ENCODE measurements around the gene PCIF1. TPM values are rescaled to one million over a fixed set of nuclear protein-coding genes. Genes with fewer than 3 reads are reported as not detected.
"Not testable (repeated sequence)": the region's sequence is repeated elsewhere in the genome, so short reads cannot be mapped to it uniquely, and the experiment has no call there.

PCIF1 gene
- total RNA-seq, 1 donor from 2014 or later: 9.5 TPM

- H3K9ac ChIP-seq: no peak overlapping the region
- H3K9me3 ChIP-seq (ENCODE audit: low read depth): no peaks in the 10 kb centered on the region
- no peak overlapping the region for H3K4me2 ChIP-seq
- Mint-ChIP-seq H3K4me1 (peaks cover 14% of the 10 kb centered on the region), H3K9me3 (no peaks in the 10 kb centered on the region), H3K4me3 (no peak overlapping the region), H3K36me3 (peaks cover 12% of the 10 kb centered on the region), H3K27me3 (ENCODE audit: insufficient read depth, low read depth) (peaks cover 10% of the 10 kb centered on the region), H3K27ac (no peak overlapping the region)
- H3K4me1 ChIP-seq: no peaks in the 10 kb centered on the region
- DNase-seq (ENCODE audit: low spot score): no peak
- no peak overlapping the region for H3K27ac ChIP-seq
- no peak overlapping the region for H2AFZ ChIP-seq (replicated peaks)
- TF ChIP-seq EZH2 (IDR thresholded peaks at IDR 0.05) (no peak), EZH2phosphoT487 (IDR thresholded peaks at IDR 0.05) (no peak)
- TF ChIP-seq, protein P1, sequence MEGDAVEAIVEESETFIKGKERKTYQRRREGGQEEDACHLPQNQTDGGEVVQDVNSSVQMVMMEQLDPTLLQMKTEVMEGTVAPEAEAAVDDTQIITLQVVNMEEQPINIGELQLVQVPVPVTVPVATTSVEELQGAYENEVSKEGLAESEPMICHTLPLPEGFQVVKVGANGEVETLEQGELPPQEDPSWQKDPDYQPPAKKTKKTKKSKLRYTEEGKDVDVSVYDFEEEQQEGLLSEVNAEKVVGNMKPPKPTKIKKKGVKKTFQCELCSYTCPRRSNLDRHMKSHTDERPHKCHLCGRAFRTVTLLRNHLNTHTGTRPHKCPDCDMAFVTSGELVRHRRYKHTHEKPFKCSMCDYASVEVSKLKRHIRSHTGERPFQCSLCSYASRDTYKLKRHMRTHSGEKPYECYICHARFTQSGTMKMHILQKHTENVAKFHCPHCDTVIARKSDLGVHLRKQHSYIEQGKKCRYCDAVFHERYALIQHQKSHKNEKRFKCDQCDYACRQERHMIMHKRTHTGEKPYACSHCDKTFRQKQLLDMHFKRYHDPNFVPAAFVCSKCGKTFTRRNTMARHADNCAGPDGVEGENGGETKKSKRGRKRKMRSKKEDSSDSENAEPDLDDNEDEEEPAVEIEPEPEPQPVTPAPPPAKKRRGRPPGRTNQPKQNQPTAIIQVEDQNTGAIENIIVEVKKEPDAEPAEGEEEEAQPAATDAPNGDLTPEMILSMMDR (IDR thresholded peaks at IDR 0.05): no peak
- H3K36me3 ChIP-seq: no peaks in the 10 kb centered on the region
- H3K27me3 ChIP-seq: no peaks in the 10 kb centered on the region
- no peaks in the 10 kb centered on the region for H3K79me2 ChIP-seq (ENCODE audit: low read depth)
- H3F3A ChIP-seq (ENCODE audit: low read depth): no peaks in the 10 kb centered on the region
- H3K4me3 ChIP-seq: no peak overlapping the region
- no peaks in the 10 kb centered on the region for H4K20me1 ChIP-seq (ENCODE audit: low read depth)
Measured at GRCh38 chr20:45897692-45898091, 36.8 kb upstream of the PCIF1 start.

- Histone ChIP-seq H3K4me1 (no peaks in the 10 kb centered on the region), H3F3A (ENCODE audit: low read depth) (no peaks in the 10 kb centered on the region), H3K9ac (no peak overlapping the region), H3K9me3 (ENCODE audit: low read depth) (no peaks in the 10 kb centered on the region), H3K4me3 (no peak overlapping the region), H3K27ac (no peak overlapping the region), H3K36me3 (no peaks in the 10 kb centered on the region), H3K27me3 (no peaks in the 10 kb centered on the region), H3K79me2 (ENCODE audit: low read depth) (no peaks in the 10 kb centered on the region), H4K20me1 (ENCODE audit: low read depth) (no peaks in the 10 kb centered on the region), H3K4me2 (no peak overlapping the region), H2AFZ (replicated peaks) (no peak overlapping the region)
- TF ChIP-seq EZH2phosphoT487 (IDR thresholded peaks at IDR 0.05) (no peak), EZH2 (IDR thresholded peaks at IDR 0.05) (no peak)
- TF ChIP-seq, protein P1 (IDR thresholded peaks at IDR 0.05): no peak
- peaks cover 11% of the 10 kb centered on the region for H3K4me1 Mint-ChIP-seq
- H3K27me3 Mint-ChIP-seq (ENCODE audit: insufficient read depth, low read depth): peaks cover 10% of the 10 kb centered on the region
- no peak overlapping the region for H3K4me3 Mint-ChIP-seq
- DNase-seq (ENCODE audit: low spot score): no peak
- peaks cover 15% of the 10 kb centered on the region for H3K36me3 Mint-ChIP-seq
- H3K27ac Mint-ChIP-seq: no peak overlapping the region
- H3K9me3 Mint-ChIP-seq: no peaks in the 10 kb centered on the region
Measured at GRCh38 chr20:45898285-45898684, 36.2 kb upstream of the PCIF1 start.

DNA sequence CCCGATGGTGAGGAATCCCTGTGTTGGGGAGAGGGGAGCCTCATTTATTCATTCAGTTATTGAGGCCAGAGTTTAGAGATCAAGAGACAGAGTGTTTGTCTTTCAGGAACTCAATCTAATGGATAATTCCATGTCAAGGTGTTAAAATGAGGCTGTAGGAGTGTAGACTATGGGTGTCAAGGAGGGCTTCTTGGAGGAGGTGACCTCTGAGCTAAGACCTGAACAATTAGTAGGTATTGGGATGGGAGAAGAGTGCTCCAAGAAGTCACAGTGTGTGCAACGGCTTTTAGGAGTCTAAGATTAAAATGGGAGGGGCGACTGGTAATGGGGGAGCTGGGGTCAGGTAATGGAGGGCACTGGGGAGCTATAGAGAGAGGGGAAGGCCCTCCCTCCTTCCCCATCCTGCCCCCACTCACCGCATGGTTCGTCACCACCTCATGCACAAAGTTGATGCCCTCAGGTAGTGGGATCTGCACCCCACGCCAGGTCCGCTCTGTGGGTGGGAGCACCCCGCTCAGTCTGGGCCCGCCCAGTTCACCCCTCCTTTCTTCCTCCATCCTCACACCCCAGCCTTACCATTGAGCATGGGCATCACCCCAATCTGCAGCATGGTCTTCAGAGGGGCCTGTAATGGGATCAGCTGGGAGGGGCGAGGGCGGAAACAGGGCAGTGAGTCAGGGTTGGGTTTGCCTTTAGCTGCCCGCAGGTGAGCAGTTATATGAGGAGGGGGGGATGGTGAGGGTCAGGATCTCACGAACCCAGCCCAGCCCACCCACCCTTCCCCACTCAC is 35.2 kb upstream of the PCIF1 start:
- peaks cover 8% of the 10 kb centered on the region for H3K27me3 Mint-ChIP-seq (ENCODE audit: insufficient read depth, low read depth)
- H3K4me1 Mint-ChIP-seq: peaks cover 3% of the 10 kb centered on the region
- Histone ChIP-seq H2AFZ (replicated peaks) (no peak overlapping the region), H3K9me3 (ENCODE audit: low read depth) (no peaks in the 10 kb centered on the region), H3K79me2 (ENCODE audit: low read depth) (no peaks in the 10 kb centered on the region), H3K27ac (no peak overlapping the region), H3K4me1 (no peaks in the 10 kb centered on the region), H3F3A (ENCODE audit: low read depth) (no peaks in the 10 kb centered on the region), H3K9ac (no peak overlapping the region), H3K36me3 (no peaks in the 10 kb centered on the region), H3K27me3 (no peaks in the 10 kb centered on the region), H4K20me1 (ENCODE audit: low read depth) (no peaks in the 10 kb centered on the region), H3K4me3 (no peak overlapping the region), H3K4me2 (no peak overlapping the region)
- no peaks in the 10 kb centered on the region for H3K9me3 Mint-ChIP-seq
- H3K27ac Mint-ChIP-seq: no peak overlapping the region
- H3K4me3 Mint-ChIP-seq: no peak overlapping the region
- TF ChIP-seq EZH2 (IDR thresholded peaks at IDR 0.05) (no peak), EZH2phosphoT487 (IDR thresholded peaks at IDR 0.05) (no peak)
- TF ChIP-seq, protein P1 (IDR thresholded peaks at IDR 0.05): no peak
- peaks cover 14% of the 10 kb centered on the region for H3K36me3 Mint-ChIP-seq
- DNase-seq (ENCODE audit: low spot score): no peak

DNA sequence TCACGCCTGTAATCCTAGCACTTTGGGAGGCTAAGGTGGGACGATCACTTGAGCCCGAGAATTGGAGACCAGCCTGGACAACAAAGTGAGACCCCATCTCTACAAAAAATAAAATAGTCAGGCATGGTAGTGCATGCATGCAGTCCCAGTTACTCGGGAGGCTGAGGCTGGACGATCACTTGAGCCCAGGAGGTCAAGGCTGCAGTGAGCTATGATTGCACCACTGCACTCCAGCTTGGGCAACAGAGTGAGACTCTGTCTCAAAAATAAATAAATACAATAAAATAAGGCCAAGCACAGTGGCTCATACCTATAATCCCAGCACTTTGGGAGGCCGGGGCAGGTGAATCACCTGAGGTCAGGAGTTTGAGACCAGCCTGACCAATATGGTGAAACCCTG is 33.2 kb upstream of the PCIF1 start:
- H3K36me3 ChIP-seq; H3K27me3 Mint-ChIP-seq (ENCODE audit: insufficient read depth, low read depth); H3F3A ChIP-seq (ENCODE audit: low read depth); H3K4me3 Mint-ChIP-seq; H3K4me1 Mint-ChIP-seq; H3K27ac ChIP-seq; H3K79me2 ChIP-seq (ENCODE audit: low read depth); H3K4me3 ChIP-seq; H3K4me2 ChIP-seq; DNase-seq (ENCODE audit: low spot score); H4K20me1 ChIP-seq (ENCODE audit: low read depth); H3K9me3 Mint-ChIP-seq; H3K4me1 ChIP-seq; H3K9ac ChIP-seq; H3K27me3 ChIP-seq; H2AFZ ChIP-seq (replicated peaks); H3K27ac Mint-ChIP-seq; H3K9me3 ChIP-seq (ENCODE audit: low read depth): not testable (repeated sequence)
- H3K36me3 Mint-ChIP-seq: peaks cover 18% of the 10 kb centered on the region
